ENCODE data around the gene DNAI1.

Gene DNAI1

GRCh38 chr9:34490360-34490759, 31.8 kb downstream of the DNAI1 start:
- Histone ChIP-seq H3K9ac (no peak overlapping the region), H3K27ac (no peak overlapping the region)
- TF ChIP-seq Cebpa-rat (IDR thresholded peaks at IDR 0.05), result no peak

GRCh38 chr9:34490760-34491159, 32.2 kb downstream of the DNAI1 start:
- no peak for TF ChIP-seq Cebpa-rat (IDR thresholded peaks at IDR 0.05)
- Histone ChIP-seq H3K36me3 (no peaks in the 10 kb centered on the region), H3K27me3 (no peaks in the 10 kb centered on the region)

More at GRCh38 chr9:34490360-34490759, 31.8 kb downstream of the DNAI1 start:
- Histone ChIP-seq H3K27me3 (no peaks in the 10 kb centered on the region), H3K9me3 (replicated peaks in 1 of 11) (no peaks in the 10 kb centered on the region), H3K4me1 (no peaks in the 10 kb centered on the region), H4K20me1 (peaks cover 0 to 21% (median 0%) of the 10 kb centered on the region in 11 experiments; a peak in 4 of 22 replicates), H3K36me3 (no peaks in the 10 kb centered on the region), H3K4me2 (no peak overlapping the region), H3K4me3 (no peak overlapping the region)

GRCh38 chr9:34491596-34491995, 33.0 kb downstream of the DNAI1 start:
- H3K27me3 ChIP-seq, result no peaks in the 10 kb centered on the region
- H4K20me1 ChIP-seq, result peaks cover 0 to 21% (median 0%) of the 10 kb centered on the region in 11 experiments; a peak in 4 of 22 replicates
- H3K27ac ChIP-seq, result no peak overlapping the region
- no peak overlapping the region for H3K4me2 ChIP-seq
- H3K4me1 ChIP-seq, result no peaks in the 10 kb centered on the region
- no peak overlapping the region for H3K9ac ChIP-seq
- no peaks in the 10 kb centered on the region for H3K36me3 ChIP-seq
- no peaks in the 10 kb centered on the region for H3K9me3 ChIP-seq (replicated peaks in 1 of 11)
- no peak for TF ChIP-seq Cebpa-rat (IDR thresholded peaks at IDR 0.05)
- no peak overlapping the region for H3K4me3 ChIP-seq

More at GRCh38 chr9:34490760-34491159, 32.2 kb downstream of the DNAI1 start:
- H3K9ac ChIP-seq, result no peak overlapping the region
- no peaks in the 10 kb centered on the region for H3K9me3 ChIP-seq (replicated peaks in 1 of 11)
- no peak overlapping the region for H3K27ac ChIP-seq
- peaks cover 0 to 21% (median 0%) of the 10 kb centered on the region in 11 experiments; a peak in 4 of 22 replicates for H4K20me1 ChIP-seq
- H3K4me1 ChIP-seq, result no peaks in the 10 kb centered on the region
- no peak overlapping the region for H3K4me3 ChIP-seq
- no peak overlapping the region for H3K4me2 ChIP-seq

- no peaks in the 10 kb centered on the region for H3K4me1 ChIP-seq
- TF ChIP-seq Cebpa-rat (IDR thresholded peaks at IDR 0.05), result no peak
- H3K9ac ChIP-seq, result no peak overlapping the region
- H3K4me2 ChIP-seq, result no peak overlapping the region
- H3K4me3 ChIP-seq, result no peak overlapping the region
- peaks cover 0 to 21% (median 0%) of the 10 kb centered on the region in 11 experiments; a peak in 6 of 22 replicates for H4K20me1 ChIP-seq
- H3K27me3 ChIP-seq, result no peaks in the 10 kb centered on the region
- H3K27ac ChIP-seq, result no peak overlapping the region
- no peaks in the 10 kb centered on the region for H3K36me3 ChIP-seq
- H3K9me3 ChIP-seq (replicated peaks in 1 of 11), result no peaks in the 10 kb centered on the region
These were observed 33.4 kb downstream of the DNAI1 start for GRCh38 chr9:34492051-34492450.

- TF ChIP-seq Cebpa-rat (IDR thresholded peaks at IDR 0.05), result no peak
- H3K9ac ChIP-seq, result no peak overlapping the region
- H3K27me3 ChIP-seq, result no peaks in the 10 kb centered on the region
- peaks cover 0 to 23% (median 0%) of the 10 kb centered on the region in 11 experiments; a peak in 7 of 22 replicates for H4K20me1 ChIP-seq
- no peaks in the 10 kb centered on the region for H3K4me1 ChIP-seq
- H3K4me2 ChIP-seq, result no peak overlapping the region
- no peaks in the 10 kb centered on the region for H3K36me3 ChIP-seq
- H3K4me3 ChIP-seq, result no peak overlapping the region
- H3K9me3 ChIP-seq (replicated peaks in 1 of 11), result no peaks in the 10 kb centered on the region
- H3K27ac ChIP-seq, result no peak overlapping the region
These were observed 35.4 kb downstream of the DNAI1 start for GRCh38 chr9:34493972-34494535.

GRCh38 chr9:34496149-34496712, 37.6 kb downstream of the DNAI1 start:
- Histone ChIP-seq H3K9ac (no peak overlapping the region), H3K27ac (no peak overlapping the region), H4K20me1 (peaks cover 0 to 23% (median 3%) of the 10 kb centered on the region in 11 experiments; a peak in 8 of 22 replicates), H3K36me3 (no peaks in the 10 kb centered on the region), H3K27me3 (no peaks in the 10 kb centered on the region), H3K4me2 (no peak overlapping the region), H3K4me1 (no peaks in the 10 kb centered on the region), H3K4me3 (no peak overlapping the region), H3K9me3 (replicated peaks in 1 of 11) (no peaks in the 10 kb centered on the region)
- TF ChIP-seq Cebpa-rat (IDR thresholded peaks at IDR 0.05), result no peak

- Histone ChIP-seq H3K27me3 (no peaks in the 10 kb centered on the region), H3K36me3 (no peaks in the 10 kb centered on the region), H4K20me1 (peaks cover 0 to 23% (median 3%) of the 10 kb centered on the region in 11 experiments; a peak in 7 of 22 replicates), H3K4me1 (no peaks in the 10 kb centered on the region), H3K9ac (no peak overlapping the region), H3K27ac (no peak overlapping the region), H3K4me3 (no peak overlapping the region), H3K4me2 (no peak overlapping the region), H3K9me3 (replicated peaks in 1 of 11) (no peaks in the 10 kb centered on the region)
- no peak for TF ChIP-seq Cebpa-rat (IDR thresholded peaks at IDR 0.05)
These were observed 39.9 kb downstream of the DNAI1 start for GRCh38 chr9:34498553-34498952.

GRCh38 chr9:34499076-34499475, 40.5 kb downstream of the DNAI1 start:
- Histone ChIP-seq H3K9ac (no peak overlapping the region), H3K27ac (no peak overlapping the region), H3K27me3 (no peaks in the 10 kb centered on the region), H3K36me3 (no peaks in the 10 kb centered on the region), H3K9me3 (replicated peaks in 1 of 11) (no peaks in the 10 kb centered on the region), H3K4me1 (no peaks in the 10 kb centered on the region), H4K20me1 (peaks cover 0 to 23% (median 3%) of the 10 kb centered on the region in 11 experiments; a peak in 6 of 22 replicates), H3K4me2 (no peak overlapping the region), H3K4me3 (no peak overlapping the region)
- no peak for TF ChIP-seq Cebpa-rat (IDR thresholded peaks at IDR 0.05)

- Histone ChIP-seq H3K9ac (no peak overlapping the region), H3K4me1 (no peaks in the 10 kb centered on the region), H3K27me3 (no peaks in the 10 kb centered on the region), H3K9me3 (replicated peaks in 1 of 11) (no peaks in the 10 kb centered on the region), H3K4me3 (no peak overlapping the region), H3K27ac (no peak overlapping the region), H3K36me3 (no peaks in the 10 kb centered on the region), H4K20me1 (peaks cover 0 to 23% (median 0%) of the 10 kb centered on the region in 11 experiments; a peak in 6 of 22 replicates), H3K4me2 (no peak overlapping the region)
- TF ChIP-seq Cebpa-rat (IDR thresholded peaks at IDR 0.05), result no peak
These were observed 42.1 kb downstream of the DNAI1 start for GRCh38 chr9:34500623-34501267.
